ENCODE data around the gene CDC42EP2. TPM values are rescaled to one million over a fixed set of nuclear protein-coding genes. Genes with fewer than 3 reads are reported as not detected.

Gene CDC42EP2
- total RNA-seq, 1 donor from 2014 or later = 4.0 TPM

- no peak for TF ChIP-seq CTCF (conservative IDR thresholded peaks at IDR 0.05)
- DNase-seq (ENCODE audit: low read depth, low spot score) = no peak
- no peaks in the 10 kb centered on the region for H3K27me3 Mint-ChIP-seq (ENCODE audit: low read depth)
- H3K4me1 Mint-ChIP-seq = peaks cover 18% of the 10 kb centered on the region
- no peak overlapping the region for H3K27ac Mint-ChIP-seq (ENCODE audit: unreplicated experiment)
- H3K36me3 Mint-ChIP-seq (ENCODE audit: low read depth) = peaks cover 14% of the 10 kb centered on the region
- H3K9me3 Mint-ChIP-seq = no peaks in the 10 kb centered on the region
- no peak overlapping the region for H3K4me3 Mint-ChIP-seq
Observed at GRCh38 chr11:65278356-65278755, 36.3 kb upstream of the CDC42EP2 start.

DNA sequence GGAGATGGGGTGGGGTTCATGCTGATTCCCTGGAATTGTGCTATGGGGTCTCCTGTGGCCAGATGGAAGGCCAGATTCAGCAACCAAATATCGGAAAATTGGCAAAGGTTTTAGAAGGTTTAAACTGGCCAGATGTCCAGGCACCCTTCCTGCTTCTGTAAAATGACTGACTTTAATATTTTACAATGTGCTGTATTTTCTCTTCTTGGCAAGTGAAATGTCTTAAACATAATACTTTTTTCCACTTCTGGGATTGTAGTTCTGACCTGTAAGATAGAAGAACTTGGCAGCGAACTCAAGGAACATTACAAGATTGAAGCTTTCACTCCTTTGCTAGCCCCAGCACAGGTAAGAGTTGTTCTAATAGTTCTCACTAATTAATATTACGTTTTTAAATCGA lies 35.4 kb upstream of the CDC42EP2 start:
- TF ChIP-seq CTCF (conservative IDR thresholded peaks at IDR 0.05) = no peak
- DNase-seq (ENCODE audit: low read depth, low spot score) = no peak
- Mint-ChIP-seq H3K9me3 (no peaks in the 10 kb centered on the region), H3K36me3 (ENCODE audit: low read depth) (peaks cover 14% of the 10 kb centered on the region), H3K27ac (ENCODE audit: unreplicated experiment) (no peak overlapping the region), H3K4me3 (no peak overlapping the region), H3K27me3 (ENCODE audit: low read depth) (no peaks in the 10 kb centered on the region), H3K4me1 (peaks cover 18% of the 10 kb centered on the region)

GRCh38 chr11:65279741-65280440 lies 34.8 kb upstream of the CDC42EP2 start:
- Mint-ChIP-seq H3K4me3 (no peak overlapping the region), H3K9me3 (no peaks in the 10 kb centered on the region), H3K27ac (ENCODE audit: unreplicated experiment) (no peak overlapping the region), H3K27me3 (ENCODE audit: low read depth) (no peaks in the 10 kb centered on the region), H3K36me3 (ENCODE audit: low read depth) (peaks cover 14% of the 10 kb centered on the region), H3K4me1 (peaks cover 18% of the 10 kb centered on the region)
- no peak for TF ChIP-seq CTCF (conservative IDR thresholded peaks at IDR 0.05)
- no peak for DNase-seq (ENCODE audit: low read depth, low spot score)

GRCh38 chr11:65280646-65281045 lies 34.0 kb upstream of the CDC42EP2 start:
- no peaks in the 10 kb centered on the region for H3K9me3 Mint-ChIP-seq
- H3K4me3 Mint-ChIP-seq = no peak overlapping the region
- DNase-seq (ENCODE audit: low read depth, low spot score) = no peak
- TF ChIP-seq CTCF (conservative IDR thresholded peaks at IDR 0.05) = no peak
- H3K36me3 Mint-ChIP-seq (ENCODE audit: low read depth) = peaks cover 14% of the 10 kb centered on the region
- peaks cover 18% of the 10 kb centered on the region for H3K4me1 Mint-ChIP-seq
- no peak overlapping the region for H3K27ac Mint-ChIP-seq (ENCODE audit: unreplicated experiment)
- no peaks in the 10 kb centered on the region for H3K27me3 Mint-ChIP-seq (ENCODE audit: low read depth)

DNA sequence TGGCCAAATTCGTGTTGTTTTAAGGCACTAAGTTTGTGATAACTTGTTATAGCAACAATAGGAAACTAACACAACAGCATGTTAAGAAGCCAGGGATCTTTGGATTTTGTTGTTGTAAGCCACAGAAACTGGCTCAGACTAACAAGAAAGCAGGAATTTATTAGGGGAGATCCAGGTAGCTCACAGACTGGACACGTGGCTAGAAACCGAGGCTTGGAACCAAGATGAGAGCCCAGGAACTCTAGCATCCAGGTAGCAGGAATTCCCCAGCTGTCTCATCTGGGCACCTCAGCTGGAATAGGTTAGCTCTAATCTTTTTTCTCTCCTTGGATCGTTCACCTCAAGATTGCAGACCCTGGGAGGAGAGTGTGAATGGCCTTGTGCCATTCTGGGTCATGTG lies 28.0 kb upstream of the CDC42EP2 start:
- peaks cover 1% of the 10 kb centered on the region for H3K4me1 Mint-ChIP-seq
- H3K27ac Mint-ChIP-seq (ENCODE audit: unreplicated experiment) = no peak overlapping the region
- DNase-seq (ENCODE audit: low read depth, low spot score) = no peak
- H3K9me3 Mint-ChIP-seq = no peaks in the 10 kb centered on the region
- H3K4me3 Mint-ChIP-seq = no peak overlapping the region
- no peak for TF ChIP-seq CTCF (conservative IDR thresholded peaks at IDR 0.05)
- H3K27me3 Mint-ChIP-seq (ENCODE audit: low read depth) = no peaks in the 10 kb centered on the region
- H3K36me3 Mint-ChIP-seq (ENCODE audit: low read depth) = peaks cover 18% of the 10 kb centered on the region

Measured in neural crest cell (in vitro differentiated cells).